SK-MEL-5 (cell line): ENCODE data around the gene GOLGA2. TPM values are rescaled to one million over a fixed set of nuclear protein-coding genes. Genes with fewer than 3 reads are reported as not detected.

Source experiments
- DNase-seq: peaks from one replicate; pipeline ENCODE4 v3.0.0-alpha.2; 2016; ENCODE audit warnings: low read depth, low spot score
- in situ Hi-C: cut with HindIII; loops from 2 replicates; pipeline ENCODE4 v1.10.0; 2016; ENCODE audit warnings: low sequenced_read_pairs, high pct_unique_total_duplicates, low pct_unique_long_range_greater_than_20kb
- total RNA-seq: library from RNA; depleted of rRNA; stranded (reverse); fragments of >200 nt; shearing (Covaris generic); gene quantifications from 2 replicates; pipeline ENCODE4 v1.2.3, GENCODE V29; 2014

Gene GOLGA2
- total RNA-seq, 1 experiment from 2014 or later, result 73.6 TPM

GRCh38 chr9:128274245-128274644 lies 1.6 kb downstream of the GOLGA2 start:
- no peak for DNase-seq
- in situ Hi-C loops, result no loop called here

GRCh38 chr9:128271512-128271911 lies 4.3 kb downstream of the GOLGA2 start:
- no peak for DNase-seq
- in situ Hi-C loops, result no loop called here

- in situ Hi-C loops, result no loop called here
- DNase-seq, result no peak
These were observed 4.7 kb downstream of the GOLGA2 start for GRCh38 chr9:128271112-128271511.

- in situ Hi-C loops, result no loop called here
- no peak for DNase-seq
These were observed 8.8 kb downstream of the GOLGA2 start for GRCh38 chr9:128266868-128267590.

GRCh38 chr9:128265348-128265847 lies 10.4 kb downstream of the GOLGA2 start:
- in situ Hi-C loops, result no loop called here
- no peak for DNase-seq

GRCh38 chr9:128262687-128263086 lies 13.1 kb downstream of the GOLGA2 start:
- no peak for DNase-seq
- in situ Hi-C loops, result no loop called here

GRCh38 chr9:128260340-128260739 lies 15.5 kb downstream of the GOLGA2 start:
- in situ Hi-C loops, result no loop called here
- DNase-seq, result no peak

- in situ Hi-C loops, result no loop called here
- no peak for DNase-seq
These were observed 16.7 kb downstream of the GOLGA2 start for GRCh38 chr9:128259156-128259555.

- in situ Hi-C loops, result no loop called here
- no peak for DNase-seq
These were observed 17.5 kb downstream of the GOLGA2 start for GRCh38 chr9:128258326-128258725.

- DNase-seq, result no peak
- in situ Hi-C loops, result no loop called here
These were observed 17.9 kb downstream of the GOLGA2 start for GRCh38 chr9:128257907-128258306.

- in situ Hi-C loops, result no loop called here
- DNase-seq, result no peak
These were observed 18.6 kb downstream of the GOLGA2 start for GRCh38 chr9:128257086-128257825.

- DNase-seq, result peak; percentile 68
- in situ Hi-C loops, result no loop called here
These were observed 20.7 kb downstream of the GOLGA2 start for GRCh38 chr9:128254855-128255759.

- DNase-seq, result no peak
- in situ Hi-C loops, result no loop called here
These were observed 21.4 kb downstream of the GOLGA2 start for GRCh38 chr9:128254362-128254761.

GRCh38 chr9:128253991-128254346 lies 21.8 kb downstream of the GOLGA2 start:
- in situ Hi-C loops, result no loop called here
- DNase-seq, result no peak

GRCh38 chr9:128253140-128253990 lies 22.4 kb downstream of the GOLGA2 start:
- in situ Hi-C loops, result no loop called here
- no peak for DNase-seq

- in situ Hi-C loops, result no loop called here
- no peak for DNase-seq
These were observed 23.3 kb downstream of the GOLGA2 start for GRCh38 chr9:128252317-128253139.

- in situ Hi-C loops, result no loop called here
- peak; percentile 8 for DNase-seq
These were observed 24.1 kb downstream of the GOLGA2 start for GRCh38 chr9:128251732-128252100.
